GM06990 (cell line): ENCODE data around the gene SUGCT.

Source experiments
- DNase-seq: peaks from one replicate; pipeline ENCODE4 v3.0.0-alpha.2; 2011; ENCODE audit not compliant: insufficient read length; ENCODE audit errors: extremely low read depth
- H3K27me3 ChIP-seq: replicated peaks from 2 replicates; pipeline ENCODE4 v1.6.0; 2011; ENCODE audit warnings: low read length; ENCODE audit not compliant: control insufficient read depth, insufficient read depth
- H3K36me3 ChIP-seq: 2 replicates; pipeline ENCODE4 v1.5.1; 2011; ENCODE audit warnings: low read length; ENCODE audit not compliant: control insufficient read depth, insufficient read depth
- H3K4me3 ChIP-seq: replicated peaks from 2 replicates; pipeline ENCODE4 v1.5.1; 2011; ENCODE audit warnings: low read depth, mild to moderate bottlenecking, control low read depth, low read length
- TF ChIP-seq, protein P1 (sequence below): IDR thresholded peaks from 2 replicates; pipeline ENCODE4 v1.5.1; 2011; ENCODE audit warnings: low read length, control low read depth, mild to moderate bottlenecking, inconsistent platforms; ENCODE audit not compliant: insufficient read depth, poor library complexity, severe bottlenecking

The SUGCT gene

DNA sequence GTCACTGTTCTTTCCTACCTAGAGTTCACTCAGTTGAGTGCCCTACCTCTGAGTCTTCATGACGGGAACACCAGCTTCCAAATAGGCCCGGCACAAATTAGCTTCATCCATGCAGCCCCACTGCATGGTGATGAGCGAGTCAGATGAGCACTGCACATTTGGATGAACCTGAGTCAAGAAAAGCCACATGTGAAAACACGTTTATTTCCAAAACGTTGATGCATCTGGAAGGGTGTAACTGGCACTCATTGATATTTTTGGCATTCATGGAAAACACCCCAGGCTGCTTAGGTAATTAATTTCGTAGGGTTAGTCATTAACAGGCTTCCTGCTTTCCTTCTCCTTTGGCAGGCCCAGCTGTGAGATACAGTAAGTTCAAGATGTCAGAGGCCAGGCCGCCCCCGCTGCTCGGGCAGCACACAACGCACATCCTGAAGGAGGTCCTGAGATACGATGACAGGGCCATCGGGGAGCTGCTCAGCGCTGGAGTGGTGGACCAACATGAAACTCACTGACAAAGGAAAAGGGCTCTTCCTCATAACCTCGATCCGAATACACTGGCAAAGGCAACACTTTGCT lies 725.2 kb downstream of the SUGCT start:
- Histone ChIP-seq H3K4me3 (no peak overlapping the region), H3K36me3 (no peaks in the 10 kb centered on the region), H3K27me3 (no peaks in the 10 kb centered on the region)
- DNase-seq, result no peak
- TF ChIP-seq, protein P1, sequence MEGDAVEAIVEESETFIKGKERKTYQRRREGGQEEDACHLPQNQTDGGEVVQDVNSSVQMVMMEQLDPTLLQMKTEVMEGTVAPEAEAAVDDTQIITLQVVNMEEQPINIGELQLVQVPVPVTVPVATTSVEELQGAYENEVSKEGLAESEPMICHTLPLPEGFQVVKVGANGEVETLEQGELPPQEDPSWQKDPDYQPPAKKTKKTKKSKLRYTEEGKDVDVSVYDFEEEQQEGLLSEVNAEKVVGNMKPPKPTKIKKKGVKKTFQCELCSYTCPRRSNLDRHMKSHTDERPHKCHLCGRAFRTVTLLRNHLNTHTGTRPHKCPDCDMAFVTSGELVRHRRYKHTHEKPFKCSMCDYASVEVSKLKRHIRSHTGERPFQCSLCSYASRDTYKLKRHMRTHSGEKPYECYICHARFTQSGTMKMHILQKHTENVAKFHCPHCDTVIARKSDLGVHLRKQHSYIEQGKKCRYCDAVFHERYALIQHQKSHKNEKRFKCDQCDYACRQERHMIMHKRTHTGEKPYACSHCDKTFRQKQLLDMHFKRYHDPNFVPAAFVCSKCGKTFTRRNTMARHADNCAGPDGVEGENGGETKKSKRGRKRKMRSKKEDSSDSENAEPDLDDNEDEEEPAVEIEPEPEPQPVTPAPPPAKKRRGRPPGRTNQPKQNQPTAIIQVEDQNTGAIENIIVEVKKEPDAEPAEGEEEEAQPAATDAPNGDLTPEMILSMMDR, result no peak

DNA sequence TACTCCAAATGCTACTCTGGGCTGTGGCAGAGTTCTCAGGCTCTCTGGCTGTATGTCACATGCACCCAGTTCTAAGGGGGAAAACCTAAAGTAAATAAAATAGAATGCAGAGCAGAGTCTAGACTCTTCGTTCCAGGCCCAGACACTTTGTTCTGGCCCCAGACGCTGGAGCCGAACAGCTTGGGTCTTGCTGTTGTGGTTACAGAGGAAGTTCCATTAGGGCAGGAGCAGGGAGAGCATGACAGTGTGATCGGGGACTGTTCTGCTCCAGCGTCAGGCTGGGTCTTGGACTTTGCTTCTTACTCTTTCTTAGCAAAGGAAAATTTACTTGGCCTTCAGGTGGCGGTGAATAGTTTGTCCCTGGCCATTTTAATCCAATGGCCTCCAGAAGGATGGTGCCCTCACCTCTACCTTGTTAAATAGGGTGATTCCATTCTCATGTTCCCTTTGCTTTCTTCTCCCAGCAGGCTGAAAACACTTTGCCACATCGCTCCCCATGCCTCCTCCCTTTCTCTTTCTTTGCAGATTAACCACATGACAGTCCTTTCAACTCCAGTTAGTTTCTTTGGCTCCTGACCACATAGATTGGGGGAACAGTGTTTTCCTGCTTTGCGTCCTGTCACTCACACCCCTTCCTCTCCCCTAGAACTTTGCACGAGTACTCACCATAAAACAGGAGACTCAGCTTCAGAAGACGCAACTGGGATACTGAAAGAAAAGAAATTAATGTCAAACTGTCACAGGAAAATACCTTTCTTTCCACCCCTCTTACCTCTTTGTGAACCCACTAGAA lies 730.8 kb downstream of the SUGCT start:
- no peak for DNase-seq
- H3K4me3 ChIP-seq, result no peak overlapping the region
- H3K27me3 ChIP-seq, result no peaks in the 10 kb centered on the region
- no peaks in the 10 kb centered on the region for H3K36me3 ChIP-seq
- TF ChIP-seq, protein P1, result no peak

DNA sequence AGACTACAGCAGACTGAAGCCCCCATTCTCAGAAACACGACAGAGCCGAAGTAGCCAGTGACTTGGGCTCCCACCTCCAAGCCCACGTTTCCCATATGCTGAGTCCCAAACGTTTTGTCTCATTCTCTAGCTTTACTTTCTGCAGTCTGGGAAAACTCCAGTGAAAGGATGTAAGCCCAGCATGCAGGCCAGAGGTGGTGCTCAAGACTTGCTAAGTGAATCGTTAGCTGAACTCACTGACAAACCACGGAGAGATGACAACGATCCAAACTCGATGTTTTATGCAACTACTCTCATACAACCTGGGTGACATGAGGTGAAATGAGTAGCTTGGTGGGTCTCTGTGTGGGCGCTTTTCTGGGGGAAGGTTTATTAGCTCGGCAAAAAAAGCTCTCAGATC lies 731.8 kb downstream of the SUGCT start:
- H3K4me3 ChIP-seq, result no peak overlapping the region
- H3K36me3 ChIP-seq, result no peaks in the 10 kb centered on the region
- TF ChIP-seq, protein P1, result no peak
- H3K27me3 ChIP-seq, result no peaks in the 10 kb centered on the region
- DNase-seq, result no peak

DNA sequence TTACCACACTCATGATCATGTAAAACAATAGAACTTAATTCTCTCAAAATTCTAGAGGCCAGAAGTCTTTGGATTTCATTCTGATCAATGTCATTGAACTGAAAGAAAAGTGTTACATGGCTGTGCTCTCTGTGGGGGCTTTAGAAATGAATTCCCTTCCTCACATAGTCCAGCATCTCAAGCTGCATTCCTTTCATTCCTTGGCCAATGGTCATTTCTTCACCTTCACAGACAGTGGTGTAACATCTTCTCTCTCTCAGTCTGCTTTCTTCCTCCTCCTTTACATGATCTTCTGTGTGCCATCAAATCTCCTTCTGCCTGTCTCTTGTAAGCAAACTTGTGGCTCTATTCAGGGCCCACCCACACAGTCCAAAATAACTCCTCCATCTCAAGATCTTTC lies 735.3 kb downstream of the SUGCT start:
- TF ChIP-seq, protein P1, result no peak
- no peak for DNase-seq
- Histone ChIP-seq H3K36me3 (no peaks in the 10 kb centered on the region), H3K4me3 (no peak overlapping the region), H3K27me3 (no peaks in the 10 kb centered on the region)

DNA sequence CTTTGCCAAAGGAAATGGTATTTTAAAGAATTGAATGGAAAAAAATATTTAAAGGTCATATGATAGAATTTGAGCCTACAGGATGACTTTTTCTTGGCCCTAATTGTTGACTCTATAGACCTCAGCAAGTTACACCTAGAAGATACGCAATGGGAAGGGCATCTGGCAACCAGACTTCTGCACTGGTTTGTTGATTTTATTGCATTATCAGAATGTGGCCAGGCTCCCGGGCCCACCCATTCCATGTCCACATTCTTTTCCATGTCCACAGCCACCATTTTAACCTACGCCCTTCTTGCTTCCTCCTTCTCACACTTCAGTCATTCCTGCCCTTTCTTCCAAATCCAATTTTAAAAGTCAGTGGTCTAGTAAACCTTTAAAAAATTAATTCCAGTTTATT lies 738.4 kb downstream of the SUGCT start:
- H3K36me3 ChIP-seq, result no peaks in the 10 kb centered on the region
- H3K27me3 ChIP-seq, result no peaks in the 10 kb centered on the region
- no peak overlapping the region for H3K4me3 ChIP-seq
- TF ChIP-seq, protein P1, result no peak
- no peak for DNase-seq

DNA sequence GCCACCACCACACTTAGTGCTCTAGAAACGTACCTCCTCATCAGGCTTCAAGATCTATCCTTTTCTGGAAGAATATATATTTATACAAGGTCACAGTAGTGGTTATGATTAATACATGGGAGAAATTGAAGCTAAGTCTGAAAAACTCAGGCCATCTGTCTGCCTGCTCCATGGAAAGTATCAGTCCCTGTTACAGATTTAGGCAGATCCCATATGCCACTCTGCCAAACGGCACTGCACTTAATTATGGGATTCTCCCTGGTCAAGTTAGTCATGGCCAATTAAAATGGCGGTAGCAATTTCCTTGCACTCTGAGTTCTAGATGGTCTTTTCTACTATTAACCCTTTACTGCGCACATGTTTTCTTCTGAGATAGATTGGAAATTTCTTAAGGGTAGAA lies 740.0 kb downstream of the SUGCT start:
- TF ChIP-seq, protein P1, result no peak
- Histone ChIP-seq H3K36me3 (no peaks in the 10 kb centered on the region), H3K4me3 (no peak overlapping the region), H3K27me3 (no peaks in the 10 kb centered on the region)
- DNase-seq, result no peak
